ENCODE measurements around the gene DENND1A.
A peak's percentile ranks its signal among the peaks of the same experiment; 100 is the strongest.
"Not testable (repeated sequence)": the region's sequence is repeated elsewhere in the genome, so short reads cannot be mapped to it uniquely, and the experiment has no call there.

DENND1A gene

GRCh38 chr9:123929870-123930831 is at the start of gene DENND1A:
Gene DENND1A, minus strand, starts transcription at chr9:123930126. Its CDS starts 221 bp downstream, at chr9:123929905.
- DNase-seq (ENCODE audit: low read depth) = no peak

GRCh38 chr9:123978981-123979380 is 49.1 kb upstream of the DENND1A start:
- no peak for DNase-seq (ENCODE audit: low read depth)

GRCh38 chr9:123976579-123976978 is 46.7 kb upstream of the DENND1A start:
- not testable (repeated sequence) for DNase-seq (ENCODE audit: low read depth)

GRCh38 chr9:123975871-123976270 is 45.9 kb upstream of the DENND1A start:
- DNase-seq (ENCODE audit: low read depth) = no peak

GRCh38 chr9:123974471-123974870 is 44.5 kb upstream of the DENND1A start:
- no peak for DNase-seq (ENCODE audit: low read depth)

- DNase-seq (ENCODE audit: low read depth) = no peak
Observed at GRCh38 chr9:123973590-123974223, 43.8 kb upstream of the DENND1A start.

GRCh38 chr9:123972618-123973017 is 42.7 kb upstream of the DENND1A start:
- no peak for DNase-seq (ENCODE audit: low read depth)

- DNase-seq (ENCODE audit: low read depth) = no peak
Observed at GRCh38 chr9:123967323-123967722, 37.4 kb upstream of the DENND1A start.

GRCh38 chr9:123965801-123966686 is 36.1 kb upstream of the DENND1A start:
- no peak for DNase-seq (ENCODE audit: low read depth)

GRCh38 chr9:123964761-123965160 is 34.8 kb upstream of the DENND1A start:
- no peak for DNase-seq (ENCODE audit: low read depth)

- no peak for DNase-seq (ENCODE audit: low read depth)
Observed at GRCh38 chr9:123960965-123961364, 31.0 kb upstream of the DENND1A start.

GRCh38 chr9:123960366-123960765 is 30.4 kb upstream of the DENND1A start:
- no peak for DNase-seq (ENCODE audit: low read depth)

- DNase-seq (ENCODE audit: low read depth) = no peak
Observed at GRCh38 chr9:123959787-123960186, 29.9 kb upstream of the DENND1A start.

GRCh38 chr9:123957731-123958130 is 27.8 kb upstream of the DENND1A start:
- no peak for DNase-seq (ENCODE audit: low read depth)

- DNase-seq (ENCODE audit: low read depth) = no peak
Observed at GRCh38 chr9:123957168-123957721, 27.3 kb upstream of the DENND1A start.

- no peak for DNase-seq (ENCODE audit: low read depth)
Observed at GRCh38 chr9:123955637-123956036, 25.7 kb upstream of the DENND1A start.

- peak; percentile 31 for DNase-seq (ENCODE audit: low read depth)
Observed at GRCh38 chr9:123954518-123955280, 24.8 kb upstream of the DENND1A start.

- DNase-seq (ENCODE audit: low read depth) = no peak
Observed at GRCh38 chr9:123952641-123953495, 22.9 kb upstream of the DENND1A start.

GRCh38 chr9:123948286-123948685 is 18.4 kb upstream of the DENND1A start:
- no peak for DNase-seq (ENCODE audit: low read depth)

GRCh38 chr9:123947326-123947725 is 17.4 kb upstream of the DENND1A start:
- no peak for DNase-seq (ENCODE audit: low read depth)

All from GM04503 (cell line).